Activated naive CD4-positive, alpha-beta T cell treated with anti-CD3 and anti-CD28 coated beads, Interleukin-2, amount 10 ng/mL, durations not matched to agents 7 days and 5 days (primary cell): Measurements from ENCODE around the gene RAET1G.
A peak's percentile ranks its signal among the peaks of the same experiment; 100 is the strongest.
"Not testable (repeated sequence)": the region's sequence is repeated elsewhere in the genome, so short reads cannot be mapped to it uniquely, and the experiment has no call there.

ENCODE experiments used
- CTCF ChIA-PET: fragments of 350-600 bp; sonication (Branson Sonifier 250); formaldehyde crosslinking; loops from one replicate; lab custom pipeline; 2021; ENCODE audit warnings: antibody characterized with exemption; lab: Charles Lee
- DNase-seq: peaks from one replicate; pipeline ENCODE4 v3.0.0-alpha.2; 2020
- H3K27ac Mint-ChIP-seq: one replicate; pipeline ENCODE4 v1.8.0; 2021; ENCODE audit warnings: mild to moderate bottlenecking, moderate library complexity, mixed read lengths
- H3K27me3 Mint-ChIP-seq: one replicate; pipeline ENCODE4 v1.8.0; 2021; ENCODE audit warnings: mild to moderate bottlenecking, mixed read lengths
- H3K36me3 Mint-ChIP-seq: one replicate; pipeline ENCODE4 v1.8.0; 2021; ENCODE audit warnings: mixed read lengths
- H3K4me1 Mint-ChIP-seq: one replicate; pipeline ENCODE4 v1.8.0; 2021; ENCODE audit warnings: mixed read lengths
- H3K4me3 Mint-ChIP-seq: one replicate; pipeline ENCODE4 v1.8.0; 2021; ENCODE audit warnings: mild to moderate bottlenecking, moderate library complexity, mixed read lengths
- H3K9me3 Mint-ChIP-seq: one replicate; pipeline ENCODE4 v1.8.0; 2021; ENCODE audit warnings: mixed read lengths

Gene RAET1G

DNA sequence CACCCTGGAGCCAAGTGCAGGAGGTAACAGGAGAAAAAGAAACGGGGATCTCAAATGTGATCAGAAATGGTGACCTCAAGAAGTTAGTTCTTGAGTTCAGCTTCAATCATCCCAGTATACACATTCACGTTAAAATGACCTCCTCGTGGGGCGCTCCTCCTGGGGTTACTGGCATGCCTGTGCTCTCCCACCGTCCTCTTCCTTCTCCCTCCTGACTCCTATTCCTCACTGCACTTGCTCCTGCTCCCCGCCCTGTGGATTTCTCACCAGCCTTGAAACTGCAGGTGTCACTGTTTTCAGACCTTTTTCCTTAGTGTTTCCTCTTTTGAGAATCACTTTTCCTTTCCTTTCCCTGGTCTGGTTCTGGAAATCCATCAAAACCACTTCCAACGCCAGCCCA lies 23.7 kb upstream of the RAET1G start:
- DNase-seq, H3K9me3 Mint-ChIP-seq, H3K4me3 Mint-ChIP-seq, CTCF ChIA-PET, H3K36me3 Mint-ChIP-seq, H3K27ac Mint-ChIP-seq: not testable (repeated sequence)
- Mint-ChIP-seq H3K4me1 (peaks cover 12% of the 10 kb centered on the region), H3K27me3 (peaks cover 76% of the 10 kb centered on the region)

DNA sequence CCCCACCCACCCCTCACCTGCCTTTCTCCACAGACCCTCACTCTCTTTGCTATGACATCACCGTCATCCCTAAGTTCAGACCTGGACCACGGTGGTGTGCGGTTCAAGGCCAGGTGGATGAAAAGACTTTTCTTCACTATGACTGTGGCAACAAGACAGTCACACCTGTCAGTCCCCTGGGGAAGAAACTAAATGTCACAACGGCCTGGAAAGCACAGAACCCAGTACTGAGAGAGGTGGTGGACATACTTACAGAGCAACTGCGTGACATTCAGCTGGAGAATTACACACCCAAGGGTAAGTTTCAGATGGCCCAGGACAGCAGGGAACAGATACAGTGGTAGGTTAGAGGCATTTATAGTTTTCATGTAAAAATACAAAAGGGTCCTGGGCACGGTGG lies 22.4 kb upstream of the RAET1G start:
- DNase-seq, H3K36me3 Mint-ChIP-seq, CTCF ChIA-PET, H3K4me3 Mint-ChIP-seq, H3K27ac Mint-ChIP-seq, H3K9me3 Mint-ChIP-seq: not testable (repeated sequence)
- H3K4me1 Mint-ChIP-seq, result peaks cover 24% of the 10 kb centered on the region
- H3K27me3 Mint-ChIP-seq, result peaks cover 76% of the 10 kb centered on the region

DNA sequence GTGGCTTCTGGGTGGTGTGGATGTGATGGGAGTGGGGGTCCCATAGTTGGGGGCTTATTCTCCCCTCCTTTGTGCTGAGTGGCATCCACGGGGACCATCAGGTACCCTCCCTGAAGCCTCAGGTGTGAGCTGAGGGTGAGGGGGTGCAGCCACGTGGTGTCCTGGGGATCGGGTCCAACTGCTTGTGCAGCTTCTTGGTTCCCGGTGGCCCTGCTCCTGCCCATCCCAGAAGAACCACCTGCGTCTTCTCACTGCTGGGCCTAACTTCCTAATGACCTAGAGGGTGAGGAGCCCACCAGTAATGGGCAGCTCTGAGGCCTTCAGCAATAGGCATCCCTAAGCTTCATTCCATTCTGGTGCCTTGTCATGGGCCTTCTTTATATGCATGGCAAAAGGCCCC lies 20.4 kb upstream of the RAET1G start:
- CTCF ChIA-PET, H3K36me3 Mint-ChIP-seq, DNase-seq, H3K27ac Mint-ChIP-seq, H3K9me3 Mint-ChIP-seq: not testable (repeated sequence)
- peak overlapping the region; percentile 87 for H3K4me3 Mint-ChIP-seq
- peaks cover 79% of the 10 kb centered on the region for H3K27me3 Mint-ChIP-seq
- H3K4me1 Mint-ChIP-seq, result peaks cover 43% of the 10 kb centered on the region

- H3K9me3 Mint-ChIP-seq, result no peaks in the 10 kb centered on the region
- peaks cover 80% of the 10 kb centered on the region for H3K27me3 Mint-ChIP-seq
- no peak for DNase-seq
- CTCF ChIA-PET, result no interaction called here
- peaks cover 50% of the 10 kb centered on the region for H3K4me1 Mint-ChIP-seq
- H3K27ac Mint-ChIP-seq, result peak overlapping the region; percentile 64
- peak overlapping the region; percentile 87 for H3K4me3 Mint-ChIP-seq
- peaks cover 5% of the 10 kb centered on the region for H3K36me3 Mint-ChIP-seq
Measured at GRCh38 chr6:149942461-149942829, 19.5 kb upstream of the RAET1G start.

DNA sequence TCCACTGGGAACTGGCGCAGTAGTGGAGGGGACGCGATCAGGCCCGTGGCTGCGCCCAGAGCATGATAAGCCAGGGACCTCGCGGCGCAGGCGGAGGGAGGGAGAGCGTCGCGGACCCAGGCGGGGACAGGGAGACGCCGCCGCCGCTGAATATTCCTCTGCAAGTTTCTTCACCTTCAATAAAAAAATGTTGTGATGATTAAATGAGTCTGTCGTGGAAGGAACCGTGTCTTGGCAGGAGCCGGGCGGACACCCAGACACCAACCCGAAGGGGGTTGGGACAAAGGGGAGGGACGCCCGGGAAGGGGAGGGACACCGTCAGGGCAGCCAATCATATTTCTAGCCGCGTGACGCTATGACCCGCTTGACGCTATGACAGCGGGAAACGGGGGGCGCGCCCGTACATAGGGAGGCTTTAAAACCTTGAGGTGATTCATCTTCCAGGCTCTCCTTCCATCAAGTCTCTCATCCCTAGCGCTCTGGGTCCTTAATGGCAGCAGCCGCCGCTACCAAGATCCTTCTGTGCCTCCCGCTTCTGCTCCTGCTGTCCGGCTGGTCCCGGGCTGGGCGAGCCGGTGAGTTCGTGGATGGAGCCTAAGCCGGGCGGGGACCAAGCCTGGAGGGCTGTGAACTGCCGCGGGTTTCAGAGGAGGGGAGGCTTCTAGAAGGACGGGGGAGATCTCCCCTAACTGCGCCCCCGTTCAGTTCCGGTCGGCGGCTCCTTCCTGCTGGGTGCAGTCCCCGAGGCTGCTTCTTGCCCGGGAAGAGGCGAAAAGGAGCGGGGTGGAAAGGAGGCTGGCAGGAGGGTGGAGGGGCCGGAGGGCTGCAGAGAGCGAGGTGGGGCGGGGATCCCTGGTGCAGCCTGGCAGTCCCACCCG lies 18.9 kb upstream of the RAET1G start, which contains the start of gene ULBP2:
Gene ULBP2, plus strand, starts transcription at position 432 of the 878 bp plus-strand sequence. Its CDS starts 59 bp downstream, at position 491.
- Mint-ChIP-seq H3K36me3 (peaks cover 5% of the 10 kb centered on the region), H3K4me3 (peak within 1 kb of the TSS; percentile 87), H3K27me3 (peaks cover 83% of the 10 kb centered on the region), H3K4me1 (peaks cover 56% of the 10 kb centered on the region), H3K9me3 (no peaks in the 10 kb centered on the region), H3K27ac (peak within 1 kb of the TSS; percentile 85)
- CTCF ChIA-PET, result no interaction called here
- peak; percentile 93 for DNase-seq

DNA sequence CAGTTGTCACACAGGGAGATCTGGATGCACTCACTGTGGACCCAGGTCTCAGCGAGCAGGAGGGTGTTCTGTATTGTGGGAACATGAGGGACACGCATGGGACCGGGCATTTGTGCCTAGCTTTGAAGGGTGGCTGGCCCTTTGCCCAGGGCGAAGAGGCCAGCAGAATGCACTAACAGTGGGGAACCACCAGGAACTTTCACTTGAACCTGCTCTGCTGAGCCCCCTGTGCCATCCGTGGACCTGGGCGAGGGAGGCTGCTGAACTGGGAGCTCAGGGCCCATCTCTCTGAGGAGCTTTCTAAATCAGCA lies 17.7 kb upstream of the RAET1G start:
- no peak for DNase-seq
- H3K9me3 Mint-ChIP-seq, result no peaks in the 10 kb centered on the region
- H3K27me3 Mint-ChIP-seq, result peaks cover 85% of the 10 kb centered on the region
- peaks cover 59% of the 10 kb centered on the region for H3K4me1 Mint-ChIP-seq
- peak overlapping the region; percentile 26 for H3K4me3 Mint-ChIP-seq
- H3K27ac Mint-ChIP-seq, result no peak overlapping the region
- CTCF ChIA-PET, result no interaction called here
- peaks cover 5% of the 10 kb centered on the region for H3K36me3 Mint-ChIP-seq

GRCh38 chr6:149939909-149940671 lies 17.2 kb upstream of the RAET1G start:
- no peaks in the 10 kb centered on the region for H3K9me3 Mint-ChIP-seq
- H3K36me3 Mint-ChIP-seq, result peaks cover 3% of the 10 kb centered on the region
- no peak overlapping the region for H3K27ac Mint-ChIP-seq
- DNase-seq, result no peak
- H3K4me3 Mint-ChIP-seq, result peak overlapping the region; percentile 44
- CTCF ChIA-PET, result interaction anchor here (0.5 kb wide), 1 partner anchor 289 kb away, joined by 3 read pairs; no protein-coding TSS in a partner anchor
- peaks cover 61% of the 10 kb centered on the region for H3K4me1 Mint-ChIP-seq
- H3K27me3 Mint-ChIP-seq, result peaks cover 86% of the 10 kb centered on the region

DNA sequence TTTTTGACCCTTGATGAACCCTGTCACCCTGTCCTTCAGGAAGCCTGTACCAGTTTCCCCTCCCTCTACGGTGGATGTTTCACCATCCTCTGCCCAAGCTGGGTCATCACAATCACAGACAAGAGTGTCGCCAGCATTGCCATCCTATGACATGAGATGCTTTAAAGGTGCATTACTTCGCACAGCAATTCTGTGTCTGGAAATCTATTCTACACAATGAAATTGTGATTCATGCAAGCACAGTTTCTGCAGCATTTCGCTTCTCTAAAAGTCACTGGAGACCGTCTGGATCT lies 16.4 kb upstream of the RAET1G start:
- Mint-ChIP-seq H3K4me3 (peak overlapping the region; percentile 76), H3K36me3 (peaks cover 3% of the 10 kb centered on the region), H3K27me3 (peaks cover 94% of the 10 kb centered on the region), H3K9me3 (no peaks in the 10 kb centered on the region), H3K27ac (no peak overlapping the region), H3K4me1 (peaks cover 68% of the 10 kb centered on the region)
- no peak for DNase-seq
- CTCF ChIA-PET, result no interaction called here

- peak; percentile 68 for DNase-seq
- peak overlapping the region; percentile 31 for H3K27ac Mint-ChIP-seq
- peaks cover 70% of the 10 kb centered on the region for H3K4me1 Mint-ChIP-seq
- H3K36me3 Mint-ChIP-seq, result peaks cover 3% of the 10 kb centered on the region
- H3K9me3 Mint-ChIP-seq, result no peaks in the 10 kb centered on the region
- peak overlapping the region; percentile 76 for H3K4me3 Mint-ChIP-seq
- H3K27me3 Mint-ChIP-seq, result peaks cover 97% of the 10 kb centered on the region
- CTCF ChIA-PET, result interaction anchor here (1.0 kb wide), 1 partner anchor 68 kb away, joined by 3 read pairs; no protein-coding TSS in a partner anchor
Measured at GRCh38 chr6:149938571-149939355, 15.8 kb upstream of the RAET1G start.

DNA sequence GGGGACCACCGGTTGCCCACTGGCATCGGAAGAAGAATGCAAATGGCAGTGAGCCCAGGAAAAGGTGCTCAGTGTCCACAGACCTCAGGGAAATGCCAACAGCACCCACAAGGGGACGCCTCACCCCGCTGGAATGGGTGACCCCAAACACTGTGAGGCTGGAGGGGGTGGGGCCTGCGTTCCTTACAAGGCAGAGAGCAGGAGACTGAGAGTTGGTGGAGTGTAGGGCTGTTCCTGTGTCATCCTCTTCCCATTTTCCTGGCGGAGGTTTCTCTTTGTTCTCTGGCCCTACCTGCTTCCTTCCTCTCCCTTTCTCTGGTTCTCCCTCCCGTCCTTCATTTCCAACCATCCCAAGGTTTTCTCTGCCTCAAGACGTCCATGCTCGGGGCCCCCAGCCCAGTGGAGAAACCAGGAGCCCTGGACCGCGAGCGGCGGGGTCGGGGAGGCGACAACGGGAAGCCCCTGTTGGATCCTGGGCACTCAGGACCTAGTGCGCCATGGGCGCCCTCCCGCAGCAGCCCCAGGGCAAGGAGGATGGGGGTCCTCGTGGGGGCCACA lies 15.2 kb upstream of the RAET1G start:
- not testable (repeated sequence) for H3K9me3 Mint-ChIP-seq, H3K27ac Mint-ChIP-seq, DNase-seq, H3K36me3 Mint-ChIP-seq
- H3K4me1 Mint-ChIP-seq, result peaks cover 70% of the 10 kb centered on the region
- peak overlapping the region; percentile 76 for H3K4me3 Mint-ChIP-seq
- CTCF ChIA-PET, result interaction anchor here (1.0 kb wide), 1 partner anchor 68 kb away, joined by 3 read pairs; no protein-coding TSS in a partner anchor
- H3K27me3 Mint-ChIP-seq, result peaks cover 97% of the 10 kb centered on the region

DNA sequence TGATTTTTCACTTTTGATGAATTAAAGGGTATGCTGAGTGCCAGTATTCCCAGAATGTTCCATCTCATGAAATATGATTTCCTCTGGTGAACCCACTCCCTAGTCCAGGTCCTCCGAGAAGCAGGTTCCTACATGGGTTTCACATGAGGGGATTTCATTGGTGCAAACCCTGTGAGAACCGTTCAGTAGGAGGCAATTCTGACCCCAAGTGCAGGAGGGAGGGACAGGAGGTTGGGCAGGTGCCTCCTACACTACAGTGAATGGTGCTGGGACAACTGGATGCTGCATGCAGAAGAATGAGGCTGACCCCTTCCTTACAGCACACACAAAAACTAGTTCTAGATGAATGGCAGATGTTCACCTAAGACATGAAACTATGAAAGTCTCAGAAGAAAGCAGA lies 13.8 kb upstream of the RAET1G start:
- CTCF ChIA-PET, result interaction anchor here (2.8 kb wide), 1 partner anchor 80 kb away, joined by 18 read pairs; no protein-coding TSS in a partner anchor
- no peak for DNase-seq
- H3K4me1 Mint-ChIP-seq, result peaks cover 60% of the 10 kb centered on the region
- no peak overlapping the region for H3K4me3 Mint-ChIP-seq
- no peaks in the 10 kb centered on the region for H3K9me3 Mint-ChIP-seq
- no peak overlapping the region for H3K27ac Mint-ChIP-seq
- H3K36me3 Mint-ChIP-seq, result peaks cover 3% of the 10 kb centered on the region
- H3K27me3 Mint-ChIP-seq, result peaks cover 95% of the 10 kb centered on the region

DNA sequence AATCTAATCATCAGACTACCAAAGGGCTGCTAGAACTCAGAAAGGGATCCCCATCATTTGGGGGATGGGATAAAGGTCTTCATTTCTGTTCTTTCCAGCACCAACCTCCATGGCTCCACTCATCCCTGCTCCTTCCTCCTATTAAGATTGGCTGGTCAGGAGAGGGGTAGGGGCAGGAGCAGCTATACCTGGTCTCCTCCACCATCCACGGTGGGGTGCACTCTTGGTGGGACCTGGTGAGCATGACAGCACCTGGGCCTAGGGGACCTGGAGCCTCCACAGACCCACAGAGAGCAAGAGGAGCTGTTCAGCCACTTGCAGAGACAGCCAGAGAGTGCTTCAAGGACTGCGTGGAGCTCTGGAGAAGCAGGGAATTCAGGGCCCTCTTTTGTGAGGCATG lies 12.7 kb upstream of the RAET1G start:
- Mint-ChIP-seq H3K27ac (no peak overlapping the region), H3K9me3 (no peaks in the 10 kb centered on the region), H3K4me3 (no peak overlapping the region), H3K4me1 (peaks cover 50% of the 10 kb centered on the region), H3K36me3 (no peaks in the 10 kb centered on the region), H3K27me3 (peaks cover 91% of the 10 kb centered on the region)
- DNase-seq, result no peak
- CTCF ChIA-PET, result interaction anchor here (1.5 to 2.8 kb wide), 2 partner anchors 73 to 81 kb away, joined by 3 to 18 read pairs; no protein-coding TSS in a partner anchor

- H3K27me3 Mint-ChIP-seq, result peaks cover 91% of the 10 kb centered on the region
- peaks cover 45% of the 10 kb centered on the region for H3K4me1 Mint-ChIP-seq
- no peak overlapping the region for H3K27ac Mint-ChIP-seq
- no peaks in the 10 kb centered on the region for H3K9me3 Mint-ChIP-seq
- no peak overlapping the region for H3K4me3 Mint-ChIP-seq
- CTCF ChIA-PET, result interaction anchor here (1.5 to 2.8 kb wide), 2 partner anchors 74 to 82 kb away, joined by 3 to 18 read pairs; no protein-coding TSS in a partner anchor
- H3K36me3 Mint-ChIP-seq, result no peaks in the 10 kb centered on the region
- DNase-seq, result no peak
Measured at GRCh38 chr6:149935246-149935645, 12.3 kb upstream of the RAET1G start.
